Vagina (tissue), 2 donors: ENCODE measurements around the gene RASGRP4. TPM values are rescaled to one million over a fixed set of nuclear protein-coding genes. Genes with fewer than 3 reads are reported as not detected.

ENCODE experiments used
- DNase-seq, 2 donors: peaks; one replicate each; pipeline ENCODE4 v3.0.0-alpha.2; 2017; ENCODE audit errors: extremely low spot score in 2 of 2
- H3K27ac ChIP-seq: fragments of 200-600 bp; sonication (generic); one replicate; pipeline ENCODE4 v1.5.1; 2019
- H3K27me3 ChIP-seq: fragments of 200-600 bp; sonication (generic); one replicate; pipeline ENCODE4 v1.5.1; 2019
- H3K36me3 ChIP-seq, 2 donors: fragments of 200-600 bp; sonication (generic); one replicate each; pipeline ENCODE4 v1.5.1; 2017 to 2019
- H3K4me1 ChIP-seq: fragments of 200-600 bp; sonication (generic); one replicate; pipeline ENCODE4 v1.5.1; 2019
- H3K4me3 ChIP-seq, 2 donors: fragments of 200-600 bp; sonication (generic); 1 replicate in 1 of 2; 2 replicates in 1 of 2; pipeline ENCODE4 v1.5.1; 2016 to 2019
- H3K9me3 ChIP-seq: fragments of 200-600 bp; sonication (generic); one replicate; pipeline ENCODE4 v1.5.1; 2019
- CTCF ChIP-seq, 3 experiments: fragments of 450-650 bp in 2 of 3; fragments of 200-600 bp in 1 of 3; sonication (generic) in 1 of 3; IDR thresholded peaks; one replicate each; pipeline ENCODE4 v1.5.1; 2017 to 2019; ENCODE audit warnings: antibody characterized with exemption in 3 of 3, mild to moderate bottlenecking in 2 of 3, moderate library complexity in 2 of 3
- POLR2A ChIP-seq, 2 donors: fragments of 450-650 bp; IDR thresholded peaks; one replicate each; pipeline ENCODE4 v1.6.1; 2017; ENCODE audit warnings: antibody characterized with exemption in 2 of 2, mild to moderate bottlenecking in 2 of 2, moderate library complexity in 2 of 2
- POLR2AphosphoS5 ChIP-seq, 2 donors: sonication (generic); formaldehyde crosslinking; IDR thresholded peaks; one replicate each; pipeline ENCODE4 v1.9.0; 2017; ENCODE audit warnings: antibody characterized with exemption in 2 of 2, mild to moderate bottlenecking in 2 of 2, low read depth in 1 of 2; ENCODE audit not compliant: insufficient read depth in 1 of 2
- intact Hi-C: fragments of 100-400 bp; cut with DNase I; formaldehyde crosslinking; loops from one replicate; pipeline ENCODE4 v1.15.1; 2023
- total RNA-seq: library from RNA; depleted of rRNA; stranded (reverse); fragments of >200 nt; gene quantifications from one replicate; pipeline ENCODE4 v1.2.3, GENCODE V29; 2016

The RASGRP4 gene
- total RNA-seq, 1 donor from 2014 or later: 2.9 TPM

- no peaks in the 10 kb centered on the region for H3K9me3 ChIP-seq
- no peak overlapping the region for H3K27ac ChIP-seq
- TF ChIP-seq CTCF (IDR thresholded peaks at IDR 0.05) (no peak), POLR2AphosphoS5 (IDR thresholded peaks at IDR 0.05; ENCODE audit: insufficient read depth in 1 of 2, low read depth in 1 of 2) (no peak), POLR2A (IDR thresholded peaks at IDR 0.05) (no peak)
- H3K27me3 ChIP-seq: no peaks in the 10 kb centered on the region
- H3K4me3 ChIP-seq: no peak overlapping the region
- no peak for DNase-seq
- intact Hi-C loops: no loop called here
- no peaks in the 10 kb centered on the region for H3K36me3 ChIP-seq
- H3K4me1 ChIP-seq: no peaks in the 10 kb centered on the region
Observed at GRCh38 chr19:38440592-38440991, 14.6 kb upstream of the RASGRP4 start.

- no peaks in the 10 kb centered on the region for H3K27me3 ChIP-seq
Observed at GRCh38 chr19:38437917-38438316, 11.9 kb upstream of the RASGRP4 start.

GRCh38 chr19:38437295-38437694 lies 11.3 kb upstream of the RASGRP4 start:
- Histone ChIP-seq H3K36me3 (no peaks in the 10 kb centered on the region), H3K4me1 (no peaks in the 10 kb centered on the region), H3K27me3 (no peaks in the 10 kb centered on the region), H3K4me3 (no peak overlapping the region), H3K27ac (no peak overlapping the region), H3K9me3 (no peaks in the 10 kb centered on the region)
- intact Hi-C loops: no loop called here
- no peak for TF ChIP-seq POLR2A (IDR thresholded peaks at IDR 0.05)
- no peak for TF ChIP-seq POLR2AphosphoS5 (IDR thresholded peaks at IDR 0.05; ENCODE audit: insufficient read depth in 1 of 2, low read depth in 1 of 2)
- TF ChIP-seq CTCF (IDR thresholded peaks at IDR 0.05): no peak
- DNase-seq: no peak

More at GRCh38 chr19:38437917-38438316, 11.9 kb upstream of the RASGRP4 start:
- Histone ChIP-seq H3K27ac (no peak overlapping the region), H3K36me3 (no peaks in the 10 kb centered on the region), H3K9me3 (no peaks in the 10 kb centered on the region), H3K4me1 (no peaks in the 10 kb centered on the region), H3K4me3 (no peak overlapping the region)
- TF ChIP-seq POLR2AphosphoS5 (IDR thresholded peaks at IDR 0.05; ENCODE audit: insufficient read depth in 1 of 2, low read depth in 1 of 2): no peak
- intact Hi-C loops: no loop called here
- DNase-seq: no peak

- Histone ChIP-seq H3K27me3 (no peaks in the 10 kb centered on the region), H3K4me1 (no peaks in the 10 kb centered on the region), H3K36me3 (no peaks in the 10 kb centered on the region), H3K27ac (no peak overlapping the region), H3K4me3 (no peak overlapping the region), H3K9me3 (no peaks in the 10 kb centered on the region)
- no peak for TF ChIP-seq CTCF (IDR thresholded peaks at IDR 0.05)
- no peak for TF ChIP-seq POLR2AphosphoS5 (IDR thresholded peaks at IDR 0.05; ENCODE audit: insufficient read depth in 1 of 2, low read depth in 1 of 2)
- no peak for TF ChIP-seq POLR2A (IDR thresholded peaks at IDR 0.05)
- intact Hi-C loops: no loop called here
- DNase-seq: no peak
Observed at GRCh38 chr19:38434549-38435051, 8.6 kb upstream of the RASGRP4 start.

- no peaks in the 10 kb centered on the region for H3K27me3 ChIP-seq
- DNase-seq: no peak
- intact Hi-C loops: no loop called here
Observed at GRCh38 chr19:38433268-38433733, 7.3 kb upstream of the RASGRP4 start, which contains the start of gene RYR1. TSS of gene RYR1 (plus strand) at chr19:38433691. CDS start at chr19:38433830, 139 bp downstream.

More at GRCh38 chr19:38433268-38433733, 7.3 kb upstream of the RASGRP4 start, which contains the start of gene RYR1:
- TF ChIP-seq POLR2A (IDR thresholded peaks at IDR 0.05): no peak
- no peak for TF ChIP-seq CTCF (IDR thresholded peaks at IDR 0.05)
- TF ChIP-seq POLR2AphosphoS5 (IDR thresholded peaks at IDR 0.05; ENCODE audit: insufficient read depth in 1 of 2, low read depth in 1 of 2): no peak
- Histone ChIP-seq H3K4me1 (no peaks in the 10 kb centered on the region), H3K4me3 (no peak within 1 kb of the TSS), H3K36me3 (no peaks in the 10 kb centered on the region), H3K27ac (no peak within 1 kb of the TSS), H3K9me3 (no peaks in the 10 kb centered on the region)
